GM04504 (cell line): ENCODE results near the gene DNAJB6.

Experiments
- DNase-seq: peaks from one replicate; pipeline ENCODE4 v3.0.0-alpha.2; 2012; ENCODE audit warnings: low read depth

Gene DNAJB6

DNA sequence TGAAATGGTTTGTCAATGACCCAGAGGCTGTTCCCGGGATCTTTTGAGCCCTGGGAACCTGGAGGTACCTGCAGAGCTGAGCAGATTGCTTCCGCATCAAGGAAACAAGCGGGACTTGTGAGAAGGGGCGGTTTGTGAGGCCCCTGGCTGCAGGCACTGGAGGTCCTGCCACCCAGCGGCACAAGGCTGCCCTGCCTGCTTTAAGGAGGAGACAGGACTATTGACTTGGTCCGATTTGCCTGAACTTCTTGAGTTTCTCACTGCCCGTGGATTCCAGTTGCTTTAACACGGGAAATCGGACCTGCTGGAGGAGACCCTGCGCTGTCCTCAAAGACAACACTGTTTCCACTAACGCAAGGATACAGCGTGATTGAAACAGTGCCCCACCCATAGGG is 130.1 kb downstream of the DNAJB6 start:
- DNase-seq: no peak
